ENCODE data around the gene CRIP1.

CRIP1 gene

DNA sequence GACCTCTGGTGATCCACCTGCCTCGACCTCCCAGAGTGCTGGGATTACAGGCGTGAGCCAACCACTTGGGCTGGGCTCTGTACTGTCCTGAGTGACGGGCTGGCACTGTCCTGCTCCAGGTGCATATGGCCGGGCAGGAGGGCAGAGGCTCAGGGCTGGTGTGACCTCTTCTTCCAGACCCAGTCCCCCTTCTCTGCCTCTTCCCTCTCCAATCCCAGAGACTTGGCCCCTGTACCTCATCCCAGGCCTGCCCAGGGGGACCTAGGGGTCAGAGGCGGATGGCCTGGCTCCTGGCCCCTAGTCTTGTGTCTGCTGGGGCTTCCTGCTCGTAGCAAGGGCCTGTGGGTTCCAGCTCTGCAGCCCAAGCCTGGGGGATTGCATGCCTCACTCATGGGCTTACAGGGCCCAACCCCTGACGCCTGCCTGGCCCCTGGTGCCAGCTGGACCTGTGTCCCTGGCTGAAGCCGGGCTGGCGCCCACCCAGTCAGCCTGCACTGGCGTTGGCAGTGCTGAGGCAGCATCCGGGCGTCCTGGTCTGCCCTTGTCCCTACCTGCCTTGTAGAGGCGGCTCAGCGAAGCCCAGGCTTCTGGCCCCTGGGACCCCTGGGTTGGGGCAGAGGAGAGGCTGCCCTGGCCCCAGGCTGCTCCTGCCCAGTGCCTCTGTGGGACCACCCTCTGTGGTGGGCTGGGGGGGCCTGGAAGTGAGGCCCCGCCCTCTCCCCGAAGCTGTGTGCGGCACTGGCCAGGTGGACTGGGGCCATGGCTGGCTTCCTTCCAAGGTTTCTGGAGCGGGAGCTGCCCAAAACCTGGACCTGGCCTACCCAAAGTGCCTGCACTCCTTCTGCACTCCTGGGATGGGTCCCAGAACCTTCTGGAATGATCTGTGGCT is 8.7 kb downstream of the CRIP1 start:
- no peak for DNase-seq

DNA sequence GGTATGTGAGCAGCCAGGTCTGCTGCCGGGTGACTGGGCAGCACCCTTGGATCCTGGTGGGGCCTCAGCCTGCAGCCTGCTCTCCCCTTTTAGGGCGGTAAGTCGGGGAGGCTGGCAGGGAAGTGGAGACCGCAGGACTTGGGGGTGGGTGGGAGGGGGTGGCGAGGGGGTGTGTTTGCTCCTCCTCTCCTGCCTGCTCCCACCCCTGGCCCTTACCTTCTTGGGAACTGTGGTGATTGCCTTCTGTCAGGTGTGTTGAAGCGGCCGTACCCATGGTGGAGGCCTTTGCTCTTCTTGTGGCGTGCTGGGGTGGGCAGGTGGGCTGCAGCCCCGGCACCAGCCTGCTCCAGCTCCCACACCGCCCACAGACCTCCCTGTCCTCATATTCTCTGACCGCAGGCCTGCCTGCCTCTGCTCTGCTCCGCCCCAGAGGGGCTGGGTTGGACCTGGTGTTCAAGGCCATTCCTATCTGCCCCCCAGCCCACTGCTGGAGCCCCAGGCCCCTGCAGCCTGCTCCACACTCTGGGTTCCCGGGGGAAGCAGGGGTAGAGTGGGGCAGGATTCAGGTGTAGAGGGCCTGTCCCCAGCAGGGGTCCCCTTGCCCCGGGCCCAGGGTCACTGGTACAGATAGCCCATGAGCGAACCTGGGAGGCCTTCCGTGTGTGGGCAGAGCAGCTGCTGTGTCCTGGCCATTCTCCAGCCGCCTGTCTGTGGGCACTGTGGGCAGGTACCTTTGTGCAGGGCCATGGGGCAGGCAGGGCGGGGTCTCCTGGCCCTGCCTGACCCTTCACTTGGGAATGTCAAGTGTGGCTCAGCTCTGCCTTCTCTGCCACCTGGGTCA is 9.5 kb downstream of the CRIP1 start:
- DNase-seq, result no peak

DNA sequence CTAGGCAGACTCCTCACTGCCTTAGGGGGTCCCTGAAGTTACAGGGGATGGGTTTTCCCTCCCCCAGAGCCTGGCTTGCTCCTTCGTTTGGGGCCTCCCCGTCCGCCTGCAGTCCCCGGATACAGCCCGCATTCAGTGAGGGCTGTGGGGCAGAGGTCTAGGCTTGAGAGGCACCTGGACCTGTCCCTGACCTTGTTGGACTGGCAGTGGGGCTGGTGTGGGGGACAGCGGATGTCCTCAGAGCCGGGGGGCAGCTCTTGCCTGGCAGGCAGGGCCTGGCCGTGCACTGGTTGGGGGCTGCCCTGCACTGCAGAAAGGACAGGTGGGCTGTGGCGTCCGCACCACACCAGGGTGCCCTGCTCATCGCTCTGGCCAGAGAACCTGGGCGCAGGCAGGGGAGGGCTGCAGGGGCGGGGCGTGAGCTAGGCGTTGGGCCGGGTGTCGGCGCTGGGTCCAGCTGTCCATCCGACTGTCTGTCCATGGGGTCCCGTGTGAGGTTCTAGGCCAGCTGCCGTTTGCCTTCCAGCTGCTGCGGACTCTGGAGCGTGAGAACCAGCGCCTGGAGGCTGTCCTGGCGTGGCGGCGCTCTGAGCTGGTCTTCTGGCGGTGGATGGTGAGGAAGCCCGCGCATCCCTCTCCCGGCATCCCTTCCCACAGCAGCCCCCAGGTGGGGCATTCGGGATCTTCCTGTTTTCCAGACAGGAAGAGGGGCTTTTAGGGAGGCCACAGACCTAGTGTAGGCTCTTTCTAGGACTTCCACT is 10.3 kb downstream of the CRIP1 start:
- no peak for DNase-seq

DNA sequence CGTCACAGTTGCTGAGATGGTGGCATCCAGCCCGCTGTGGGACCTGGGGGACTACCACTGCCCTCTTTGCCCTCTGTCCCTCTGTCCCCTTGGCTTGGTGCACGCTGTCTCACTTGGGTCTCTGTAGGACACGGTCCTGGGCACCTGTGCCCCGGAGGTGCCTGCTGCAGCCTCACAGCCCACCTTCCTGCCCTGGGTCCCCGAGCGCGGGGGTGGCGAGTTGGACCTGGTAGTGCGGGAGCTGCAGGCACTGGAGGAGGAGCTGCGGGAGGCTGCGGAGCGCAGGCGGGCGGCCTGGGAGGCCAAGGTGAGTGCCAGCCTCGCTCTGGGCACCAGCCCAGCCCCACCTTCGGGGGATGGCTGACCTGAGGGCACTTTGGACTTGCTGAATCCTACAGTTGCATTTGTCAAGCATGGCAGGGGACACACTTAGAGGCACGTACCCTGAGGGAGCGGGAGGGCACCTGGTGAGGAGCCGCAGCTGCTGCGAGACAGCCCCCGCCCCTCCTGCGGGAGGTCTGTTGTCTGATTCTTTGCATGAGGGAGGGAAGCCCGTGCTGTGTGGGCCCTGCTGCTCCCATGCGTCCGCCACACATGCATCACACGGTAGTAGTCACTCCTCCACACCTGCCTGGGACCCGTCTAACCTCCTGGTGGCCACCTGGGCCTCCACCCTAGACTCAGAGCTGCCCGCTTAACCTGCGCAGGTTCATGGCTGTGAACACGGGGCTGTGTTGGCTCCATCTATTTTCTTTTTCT is 11.2 kb downstream of the CRIP1 start:
- DNase-seq, result no peak

DNA sequence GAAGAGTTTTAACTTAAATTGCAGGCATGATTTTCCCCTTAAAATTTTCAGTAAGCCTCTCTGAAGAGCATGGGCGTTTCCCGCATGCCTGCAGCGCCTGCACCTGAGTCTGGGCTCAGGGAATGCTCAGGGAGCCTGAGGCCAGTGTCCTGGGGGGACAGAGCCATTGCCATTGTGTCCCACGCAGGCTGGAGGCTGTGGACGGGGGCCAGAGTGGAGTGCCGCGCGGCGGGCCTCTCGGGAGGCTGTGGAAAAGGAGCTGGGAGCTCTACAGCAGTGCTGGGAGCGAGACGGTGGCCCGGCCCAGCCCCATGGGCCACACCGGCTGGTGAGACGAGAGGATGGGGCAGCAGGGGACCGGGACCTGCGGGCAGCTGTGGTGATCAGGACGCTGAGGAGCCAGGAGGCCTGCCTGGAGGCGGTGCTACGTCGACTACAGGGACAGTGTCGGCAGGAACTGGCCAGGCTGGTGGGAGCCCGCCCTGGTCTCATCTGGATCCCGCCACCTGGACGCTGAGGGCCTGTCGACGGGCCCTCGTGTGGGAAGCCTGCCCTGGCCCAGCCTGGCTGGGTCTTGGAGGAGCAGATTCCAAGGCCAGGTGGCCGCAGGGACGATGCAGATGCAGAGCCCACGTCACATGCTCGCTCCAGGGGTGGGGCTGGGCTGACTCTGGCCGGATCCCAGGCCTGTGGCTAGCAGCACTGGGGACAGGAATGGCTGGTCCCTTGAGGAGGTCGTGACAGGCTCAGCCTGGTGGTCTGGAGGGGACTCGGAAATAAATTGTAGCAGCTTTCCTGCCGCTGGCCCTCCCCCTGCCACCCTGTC is 12.0 kb downstream of the CRIP1 start:
- DNase-seq, result no peak

DNA sequence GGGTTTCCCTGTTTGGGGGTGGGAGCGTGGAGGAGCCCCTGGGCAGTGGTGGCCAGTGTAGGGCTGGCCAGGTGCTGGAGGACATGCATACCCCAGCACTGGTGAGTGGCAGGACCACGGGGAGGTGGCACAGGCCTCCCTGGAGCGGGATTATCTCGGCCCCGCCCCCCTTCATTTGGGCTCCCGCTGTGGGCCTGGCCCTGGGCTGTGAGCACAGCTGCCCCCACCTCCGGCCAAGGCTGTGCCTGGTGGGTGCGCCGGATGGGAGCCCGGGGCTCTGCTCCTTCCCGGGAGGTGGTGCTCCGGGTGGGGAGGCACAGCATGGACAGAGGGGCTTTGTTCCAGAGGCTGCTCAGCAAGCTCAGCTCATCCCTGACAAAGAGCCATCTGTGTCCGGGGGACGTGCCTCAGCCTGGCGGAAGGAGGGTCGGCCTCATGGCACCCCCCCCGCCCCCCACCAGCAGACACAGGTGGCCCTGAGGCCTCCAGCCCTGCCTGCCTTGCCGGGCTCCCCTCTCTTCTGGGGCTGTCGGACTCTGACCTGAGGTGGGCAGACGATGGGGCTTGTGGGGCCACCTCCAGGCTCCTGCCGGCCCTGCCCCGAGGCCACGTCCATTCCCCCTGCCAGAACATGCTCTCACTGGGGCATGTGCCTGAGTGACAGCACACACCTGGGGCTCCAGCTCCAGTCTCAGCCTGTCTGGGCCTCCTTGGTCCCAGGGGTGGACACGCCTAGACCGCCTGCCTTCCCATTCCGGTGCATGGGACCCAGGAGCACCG is 12.8 kb downstream of the CRIP1 start:
- no peak for DNase-seq

DNA sequence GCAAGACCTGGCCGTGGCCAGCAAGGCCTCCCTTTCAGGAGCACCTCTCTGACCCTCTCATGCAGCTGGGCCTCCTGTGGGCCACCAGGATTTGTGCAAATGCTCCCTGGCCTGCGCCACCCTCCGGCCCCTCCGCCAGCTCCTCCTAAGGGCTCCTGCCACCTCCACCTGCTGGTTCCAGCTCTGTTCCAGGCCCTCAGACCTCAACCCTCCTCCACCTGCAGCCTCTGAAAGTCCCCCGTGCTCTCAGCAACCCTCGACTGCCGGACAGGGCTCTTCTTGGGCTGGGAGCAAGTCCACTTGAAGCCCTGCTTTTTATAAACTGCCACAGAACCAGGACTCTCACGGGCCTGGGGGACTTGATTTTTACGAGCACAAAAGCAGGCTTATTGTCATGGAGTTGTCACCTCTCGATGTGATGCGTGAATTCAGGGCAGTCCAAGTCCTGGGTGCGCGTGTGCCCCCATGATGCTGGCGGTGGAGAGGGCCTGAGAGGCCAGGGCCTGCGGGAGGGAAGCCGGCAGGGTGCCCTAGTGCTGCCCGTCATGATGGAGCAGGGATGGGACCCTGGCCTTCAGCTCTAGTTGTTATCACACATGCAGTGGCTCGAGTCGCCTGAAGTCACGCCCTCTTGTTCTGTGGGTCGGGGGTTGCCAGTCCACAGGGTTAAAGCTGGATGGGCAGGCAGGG is 13.5 kb downstream of the CRIP1 start:
- no peak for DNase-seq

DNA sequence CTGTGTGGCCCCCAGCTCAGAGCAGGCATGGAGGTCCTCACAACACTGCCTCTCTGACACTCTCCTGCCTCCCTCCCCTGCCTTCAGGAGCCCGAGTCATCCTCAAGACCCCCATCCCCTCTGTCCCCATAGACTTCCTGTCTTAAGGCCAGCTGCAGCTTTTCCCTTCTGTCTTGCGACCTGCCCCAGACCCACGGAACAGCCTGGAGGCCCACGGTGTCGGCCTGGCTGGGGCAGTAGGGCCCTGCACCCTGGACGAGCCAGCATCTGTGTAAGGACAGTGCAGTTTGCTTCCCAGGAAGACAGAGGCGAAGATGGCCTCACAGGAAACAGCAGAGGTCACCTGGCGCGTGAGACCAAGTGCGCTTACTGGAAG is 14.0 kb downstream of the CRIP1 start:
- DNase-seq, result no peak

DNA sequence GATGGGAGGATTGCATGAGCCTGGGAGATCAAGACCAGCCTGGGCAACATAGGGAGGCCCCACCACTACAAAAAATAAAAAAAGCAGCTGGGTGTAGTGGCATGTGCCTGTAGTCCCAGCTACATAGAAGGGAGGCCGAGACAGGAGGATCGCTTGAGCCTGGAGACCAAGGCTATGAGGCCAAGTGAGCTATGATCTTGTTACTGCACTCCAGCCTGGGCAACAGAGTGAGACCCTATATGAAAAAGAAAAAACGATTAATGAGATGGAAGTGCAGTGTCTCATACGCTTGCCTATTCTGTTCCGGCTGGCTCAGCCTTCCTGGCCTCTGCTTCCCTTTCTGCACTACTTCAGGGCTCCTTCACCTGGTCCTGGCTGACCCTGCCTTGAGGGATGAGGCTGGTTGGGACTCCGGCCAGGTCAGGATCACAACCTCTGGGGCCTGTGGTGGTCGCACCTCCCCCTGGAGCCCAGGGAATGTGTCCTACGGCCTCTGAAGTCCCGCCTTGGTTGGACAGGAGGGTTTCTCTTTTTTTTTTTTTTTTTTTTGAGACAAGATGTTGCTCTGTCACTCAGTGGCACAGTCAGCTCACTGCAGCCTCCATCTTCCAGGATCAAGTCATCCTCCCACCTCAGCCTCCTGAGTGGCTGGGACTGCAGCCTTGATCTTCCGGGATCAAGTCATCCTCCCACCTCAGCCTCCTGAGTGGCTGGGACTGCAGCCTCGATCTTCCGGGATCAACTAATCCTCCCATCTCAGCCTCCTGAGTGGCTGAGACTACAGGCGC is 15.0 kb downstream of the CRIP1 start:
- DNase-seq, result no peak

DNA sequence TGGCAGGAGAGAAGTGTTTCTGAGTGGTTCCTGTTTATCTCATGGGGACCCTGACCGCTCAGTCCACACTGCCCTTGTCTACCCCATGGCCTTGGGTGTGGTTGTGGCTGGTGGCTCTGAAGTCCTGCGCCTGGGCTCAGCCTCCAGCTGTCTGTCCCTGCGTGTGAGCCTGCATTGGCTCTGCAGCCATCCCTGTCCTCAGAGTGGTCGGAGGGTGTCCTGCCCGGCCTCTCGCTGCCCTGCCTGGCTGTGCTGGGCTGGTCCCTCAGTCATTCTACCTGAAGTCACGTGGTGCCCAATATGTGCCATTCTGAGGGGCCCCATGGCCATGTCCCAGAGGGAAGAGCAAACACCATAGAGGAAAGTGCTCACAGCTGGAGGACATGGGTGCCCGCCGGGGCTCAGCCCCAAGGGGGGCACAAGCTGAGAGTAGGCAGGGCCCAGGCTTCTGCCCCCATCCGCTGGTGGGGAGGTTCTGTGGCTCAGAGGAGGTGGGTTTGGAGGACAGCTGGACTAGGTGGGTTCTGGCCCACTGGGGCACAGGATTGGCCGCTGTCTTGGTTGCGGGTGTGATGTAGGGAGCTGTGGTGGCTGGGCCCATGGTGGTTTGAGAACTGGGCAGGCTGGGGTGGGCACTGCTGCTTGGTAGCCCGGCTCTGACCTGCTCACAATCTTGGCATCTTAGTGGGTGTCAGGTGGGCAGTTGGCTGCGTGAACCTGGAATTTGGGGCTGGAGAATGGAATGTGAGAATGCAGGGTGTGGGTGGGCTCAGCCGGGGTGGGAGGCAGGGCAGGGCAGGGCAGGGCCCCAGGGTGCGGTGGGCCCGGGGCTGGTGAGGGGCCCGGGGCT is 16.0 kb downstream of the CRIP1 start:
- DNase-seq, result no peak

DNA sequence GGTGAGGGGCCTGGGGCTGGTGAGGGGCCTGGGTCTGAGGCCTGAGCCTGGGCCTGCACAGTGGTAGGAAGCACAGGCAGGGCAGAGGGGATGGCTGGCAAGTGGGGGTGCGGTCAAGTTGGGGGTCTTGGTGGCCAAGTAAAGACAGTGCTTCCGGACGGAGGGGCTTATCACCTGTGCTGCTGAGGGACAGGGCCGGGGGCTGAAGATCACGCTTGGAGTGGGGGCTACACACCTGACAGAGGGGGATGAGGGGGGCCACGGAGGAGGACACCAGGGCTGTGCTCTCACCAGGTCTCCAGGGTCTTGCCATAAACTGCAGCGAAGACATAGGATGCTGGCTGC is 16.6 kb downstream of the CRIP1 start:
- no peak for DNase-seq

DNA sequence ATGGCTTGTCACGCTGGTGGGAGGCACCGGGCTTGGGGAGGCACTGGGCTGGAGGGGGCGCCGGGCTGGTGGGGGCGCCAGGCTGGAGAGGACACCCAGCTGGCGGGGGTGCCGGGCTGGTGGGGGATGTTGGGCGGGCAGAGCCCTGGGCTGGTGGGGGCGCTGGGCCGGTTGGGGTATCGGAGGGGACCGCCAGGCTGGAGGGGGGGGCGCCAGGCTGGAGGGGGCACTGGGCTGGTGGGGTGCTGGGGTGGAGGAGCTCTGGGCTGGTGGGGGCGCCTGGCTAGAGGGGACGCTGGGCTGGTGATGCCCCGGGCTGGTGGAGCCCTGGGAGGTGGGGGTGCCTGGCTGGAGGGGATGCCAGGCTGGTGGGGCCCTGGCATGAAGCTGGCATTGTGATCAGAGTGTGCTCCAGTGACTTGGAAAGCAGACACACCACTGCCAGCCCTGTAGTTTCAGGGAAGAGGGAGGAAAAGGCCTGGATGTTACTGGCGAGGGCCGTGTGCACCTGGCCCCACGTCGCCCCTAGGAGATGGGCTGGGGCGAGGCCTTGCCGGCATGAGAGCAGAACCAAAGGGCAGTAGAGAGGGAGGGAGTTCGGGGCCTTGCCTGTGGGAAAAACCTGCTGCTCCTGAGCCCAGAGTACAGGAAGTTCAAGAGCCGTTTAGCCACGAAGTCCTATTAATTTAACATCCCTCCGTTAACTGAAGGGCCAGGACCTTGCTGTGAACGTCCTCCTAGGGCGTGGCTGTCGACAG is 17.4 kb downstream of the CRIP1 start:
- DNase-seq, result no peak

DNA sequence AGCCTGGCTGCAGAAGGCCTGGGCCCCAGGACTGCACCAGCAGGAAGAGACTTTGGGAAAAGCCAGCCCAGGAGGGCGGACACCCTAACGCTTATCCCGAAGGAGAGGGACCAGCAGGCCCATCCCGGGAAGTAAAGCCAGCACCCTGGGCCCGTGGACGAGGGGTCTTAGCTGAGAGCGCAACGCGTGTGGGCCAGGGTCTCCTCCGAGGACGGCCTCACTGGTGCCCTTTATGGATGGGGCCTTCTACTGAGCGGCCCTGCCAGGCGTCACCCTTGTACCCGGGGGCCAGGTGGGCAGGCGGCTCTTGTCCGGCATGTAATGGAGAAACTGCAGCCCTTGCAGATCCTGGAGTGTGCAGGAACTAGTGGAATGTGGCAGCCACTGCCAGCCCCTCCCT is 18.4 kb downstream of the CRIP1 start:
- DNase-seq, result no peak

DNA sequence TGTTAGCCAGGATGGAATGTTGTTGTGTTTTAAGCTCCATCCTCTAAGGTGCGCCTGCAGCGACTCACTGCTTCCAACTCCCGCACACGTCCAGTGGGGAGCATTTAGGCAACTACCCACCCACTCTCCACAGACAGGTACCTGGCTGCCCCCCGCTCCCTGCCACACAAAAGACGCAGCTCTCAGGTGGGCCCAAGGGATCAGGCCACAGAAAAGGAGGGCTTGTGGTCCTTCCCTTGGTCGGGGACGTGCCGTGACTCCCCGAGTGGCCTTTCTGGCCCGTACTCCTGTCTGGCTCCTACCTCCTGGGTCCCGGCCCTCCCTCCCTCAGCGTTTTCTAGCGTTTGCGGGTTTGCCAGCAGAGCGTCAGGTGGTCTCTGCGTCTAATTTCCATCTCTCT is 20.6 kb downstream of the CRIP1 start:
- DNase-seq, result no peak

DNA sequence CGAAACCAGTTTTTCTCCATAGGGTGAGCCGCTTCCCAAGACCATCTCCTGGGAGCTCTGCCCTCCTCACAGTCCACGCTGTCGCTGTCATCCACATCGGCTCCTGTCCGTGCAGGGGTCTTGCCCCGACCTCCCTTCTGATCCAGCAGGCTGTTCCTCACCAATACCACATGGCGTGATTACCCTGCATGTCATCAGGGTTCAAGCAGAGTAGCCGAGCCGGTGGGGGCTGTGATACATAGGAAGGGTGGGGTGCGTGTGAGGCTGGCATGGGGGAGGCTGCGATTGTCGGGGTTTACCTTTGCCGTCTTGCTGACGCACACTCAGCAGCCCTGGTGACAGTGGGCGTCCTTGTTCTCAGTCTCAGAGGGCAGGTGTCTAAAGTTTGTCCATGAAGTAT is 21.4 kb downstream of the CRIP1 start:
- no peak for DNase-seq

DNA sequence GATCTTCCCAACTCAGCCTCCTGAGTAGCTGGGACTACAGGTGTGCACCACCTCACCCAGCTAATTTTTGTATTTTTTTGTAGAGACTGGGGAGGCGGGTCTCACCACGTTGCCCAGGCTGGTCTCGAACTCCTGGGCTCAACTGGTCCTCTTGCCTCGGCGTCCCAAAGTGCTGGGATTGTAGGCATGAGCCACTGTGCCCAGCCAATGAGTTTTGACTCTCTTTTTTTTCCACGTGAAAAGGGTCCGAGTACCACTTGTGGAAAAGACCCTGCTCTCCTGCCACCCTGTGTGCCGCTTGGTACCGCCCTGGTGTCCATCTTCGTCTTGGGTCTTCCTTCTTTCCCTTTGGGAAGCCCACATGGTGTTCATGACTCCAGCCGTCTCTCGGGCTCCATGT is 21.9 kb downstream of the CRIP1 start:
- no peak for DNase-seq

DNA sequence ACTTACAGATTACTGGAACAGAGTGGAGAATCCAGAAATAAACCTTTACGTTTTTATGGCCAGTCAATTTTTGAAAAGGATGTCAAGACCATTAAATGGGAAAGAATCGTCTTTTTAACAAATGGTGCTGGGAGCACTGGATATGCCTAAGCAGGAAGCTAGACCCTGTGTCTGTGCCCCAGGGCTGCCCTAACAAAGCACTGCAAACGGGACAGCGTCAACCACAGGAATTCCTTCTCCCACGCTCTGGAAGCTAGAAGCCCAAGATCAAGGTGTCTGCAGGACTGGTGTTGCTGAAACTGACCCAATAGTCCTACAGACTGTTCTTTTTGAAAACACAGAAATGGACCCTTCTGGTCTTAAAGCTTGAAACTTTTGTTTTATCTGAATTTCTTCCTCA is 30.4 kb downstream of the CRIP1 start:
- no peak for DNase-seq
